ENCODE results near the gene KRT23.

Gene KRT23

GRCh38 chr17:40896916-40897455 lies 40.5 kb downstream of the KRT23 start:
- Histone ChIP-seq H3K4me2 (ENCODE audit: low read length) (no peak overlapping the region), H3K36me3 (ENCODE audit: control insufficient read depth, insufficient read depth, low read length) (no peaks in the 10 kb centered on the region)
- TF ChIP-seq CTCF (IDR thresholded peaks at IDR 0.05) = no peak

GRCh38 chr17:40895106-40895730 lies 42.2 kb downstream of the KRT23 start:
- H3K9me3 ChIP-seq (ENCODE audit: control insufficient read depth, low read length) = no peaks in the 10 kb centered on the region
- H3K9ac ChIP-seq = no peak overlapping the region
- H3K27ac ChIP-seq = no peak overlapping the region
- H3K4me3 ChIP-seq (ENCODE audit: low read depth, low read length) = no peak overlapping the region
- H2AFZ ChIP-seq = no peak overlapping the region
- H3K4me1 ChIP-seq = no peaks in the 10 kb centered on the region
- H3K79me2 ChIP-seq = no peaks in the 10 kb centered on the region
- TF ChIP-seq CTCF (IDR thresholded peaks at IDR 0.05) = no peak
- H3K36me3 ChIP-seq (ENCODE audit: control insufficient read depth, insufficient read depth, low read length) = no peaks in the 10 kb centered on the region
- no peak overlapping the region for H3K4me2 ChIP-seq (ENCODE audit: low read length)
- H3K27me3 ChIP-seq (ENCODE audit: control insufficient read depth, insufficient read depth, low read length) = no peaks in the 10 kb centered on the region

More at GRCh38 chr17:40896916-40897455, 40.5 kb downstream of the KRT23 start:
- no peak overlapping the region for H3K9ac ChIP-seq
- no peak overlapping the region for H3K27ac ChIP-seq
- no peaks in the 10 kb centered on the region for H3K9me3 ChIP-seq (ENCODE audit: control insufficient read depth, low read length)
- H3K4me3 ChIP-seq (ENCODE audit: low read depth, low read length) = no peak overlapping the region
- no peaks in the 10 kb centered on the region for H3K4me1 ChIP-seq
- no peaks in the 10 kb centered on the region for H3K27me3 ChIP-seq (ENCODE audit: control insufficient read depth, insufficient read depth, low read length)
- no peaks in the 10 kb centered on the region for H3K79me2 ChIP-seq
- no peak overlapping the region for H2AFZ ChIP-seq

GRCh38 chr17:40888196-40888720 lies 49.2 kb downstream of the KRT23 start:
- no peak overlapping the region for H3K4me2 ChIP-seq (ENCODE audit: low read length)

GRCh38 chr17:40886090-40886489 lies 51.4 kb downstream of the KRT23 start:
- H3K9me3 ChIP-seq (ENCODE audit: control insufficient read depth, low read length) = no peaks in the 10 kb centered on the region
- no peak overlapping the region for H3K9ac ChIP-seq
- no peaks in the 10 kb centered on the region for H3K79me2 ChIP-seq
- no peaks in the 10 kb centered on the region for H3K4me1 ChIP-seq
- H3K27me3 ChIP-seq (ENCODE audit: control insufficient read depth, insufficient read depth, low read length) = no peaks in the 10 kb centered on the region
- no peak overlapping the region for H3K4me3 ChIP-seq (ENCODE audit: low read depth, low read length)
- no peaks in the 10 kb centered on the region for H3K36me3 ChIP-seq (ENCODE audit: control insufficient read depth, insufficient read depth, low read length)
- no peak overlapping the region for H3K4me2 ChIP-seq (ENCODE audit: low read length)
- H2AFZ ChIP-seq = no peak overlapping the region
- H3K27ac ChIP-seq = no peak overlapping the region
- TF ChIP-seq CTCF (IDR thresholded peaks at IDR 0.05) = no peak

More at GRCh38 chr17:40888196-40888720, 49.2 kb downstream of the KRT23 start:
- Histone ChIP-seq H3K79me2 (no peaks in the 10 kb centered on the region), H3K36me3 (ENCODE audit: control insufficient read depth, insufficient read depth, low read length) (no peaks in the 10 kb centered on the region), H3K9me3 (ENCODE audit: control insufficient read depth, low read length) (no peaks in the 10 kb centered on the region), H3K9ac (no peak overlapping the region), H2AFZ (no peak overlapping the region), H3K27me3 (ENCODE audit: control insufficient read depth, insufficient read depth, low read length) (no peaks in the 10 kb centered on the region), H3K4me1 (no peaks in the 10 kb centered on the region), H3K4me3 (ENCODE audit: low read depth, low read length) (no peak overlapping the region), H3K27ac (no peak overlapping the region)
- TF ChIP-seq CTCF (IDR thresholded peaks at IDR 0.05) = no peak

Data from parathyroid adenoma (tissue), 2 donors.